ENCODE results near the gene PPP2R2D. TPM values are rescaled to one million over a fixed set of nuclear protein-coding genes. Genes with fewer than 3 reads are reported as not detected.

The PPP2R2D gene
- total RNA-seq, 6 experiments from 2014 or later, result 10.9 to 16.6 (median 14.3) TPM

DNA sequence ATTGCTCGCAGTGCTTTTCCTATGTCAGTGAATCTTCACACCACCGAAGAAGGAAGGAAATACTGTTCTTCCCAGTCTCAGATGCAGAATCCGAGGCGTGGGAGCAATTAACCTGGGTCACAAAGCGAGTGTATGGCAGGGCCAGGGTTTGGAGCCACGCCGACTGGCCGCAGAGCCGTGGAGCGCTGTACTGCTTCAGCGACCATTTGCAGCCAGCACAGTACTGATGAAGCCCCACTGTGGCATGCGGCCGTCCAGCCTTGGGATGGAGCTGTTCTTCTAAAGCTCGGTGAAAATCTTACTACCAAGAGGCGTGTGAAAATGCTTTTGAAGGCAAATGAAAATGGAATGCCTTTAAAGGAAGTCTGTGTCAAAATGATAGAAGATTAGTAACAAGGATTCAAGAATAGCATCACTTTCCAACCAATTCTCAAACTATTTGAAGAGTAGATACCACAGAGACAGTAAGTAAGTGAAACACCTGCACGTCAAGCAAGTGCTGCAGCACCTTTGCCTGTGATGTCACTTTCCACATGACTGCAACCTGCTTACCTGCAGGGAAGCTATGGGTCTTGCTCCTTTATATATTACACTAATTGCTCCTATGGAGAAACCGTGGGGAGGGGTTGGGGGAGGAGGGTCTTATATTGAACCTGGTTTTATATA, 4.9 kb downstream of the PPP2R2D start:
- 82% methylated on average over 17 of the region's 17 CpGs for WGBS (ENCODE audit: insufficient coverage, low coverage, low lambda C conversion rate, missing lambda C conversion rate)
- DNase-seq (no peak), ATAC-seq (no peak)
- Histone ChIP-seq H3K4me1 (peaks cover 0 to 55% (median 21%) of the 10 kb centered on the region in 4 donors), H3K27me3 (no peaks in the 10 kb centered on the region), H3K4me3 (no peak overlapping the region), H3K9me3 (no peaks in the 10 kb centered on the region), H3K27ac (no peak overlapping the region), H3K36me3 (peaks cover 0 to 3% (median 0%) of the 10 kb centered on the region in 4 donors)
- intact Hi-C loops (cut with DNase I), result no loop called here
- TF ChIP-seq, protein P1, sequence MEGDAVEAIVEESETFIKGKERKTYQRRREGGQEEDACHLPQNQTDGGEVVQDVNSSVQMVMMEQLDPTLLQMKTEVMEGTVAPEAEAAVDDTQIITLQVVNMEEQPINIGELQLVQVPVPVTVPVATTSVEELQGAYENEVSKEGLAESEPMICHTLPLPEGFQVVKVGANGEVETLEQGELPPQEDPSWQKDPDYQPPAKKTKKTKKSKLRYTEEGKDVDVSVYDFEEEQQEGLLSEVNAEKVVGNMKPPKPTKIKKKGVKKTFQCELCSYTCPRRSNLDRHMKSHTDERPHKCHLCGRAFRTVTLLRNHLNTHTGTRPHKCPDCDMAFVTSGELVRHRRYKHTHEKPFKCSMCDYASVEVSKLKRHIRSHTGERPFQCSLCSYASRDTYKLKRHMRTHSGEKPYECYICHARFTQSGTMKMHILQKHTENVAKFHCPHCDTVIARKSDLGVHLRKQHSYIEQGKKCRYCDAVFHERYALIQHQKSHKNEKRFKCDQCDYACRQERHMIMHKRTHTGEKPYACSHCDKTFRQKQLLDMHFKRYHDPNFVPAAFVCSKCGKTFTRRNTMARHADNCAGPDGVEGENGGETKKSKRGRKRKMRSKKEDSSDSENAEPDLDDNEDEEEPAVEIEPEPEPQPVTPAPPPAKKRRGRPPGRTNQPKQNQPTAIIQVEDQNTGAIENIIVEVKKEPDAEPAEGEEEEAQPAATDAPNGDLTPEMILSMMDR (IDR thresholded peaks at IDR 0.05), result no peak
- no peak for TF ChIP-seq POLR2A (IDR thresholded peaks at IDR 0.05)

DNA sequence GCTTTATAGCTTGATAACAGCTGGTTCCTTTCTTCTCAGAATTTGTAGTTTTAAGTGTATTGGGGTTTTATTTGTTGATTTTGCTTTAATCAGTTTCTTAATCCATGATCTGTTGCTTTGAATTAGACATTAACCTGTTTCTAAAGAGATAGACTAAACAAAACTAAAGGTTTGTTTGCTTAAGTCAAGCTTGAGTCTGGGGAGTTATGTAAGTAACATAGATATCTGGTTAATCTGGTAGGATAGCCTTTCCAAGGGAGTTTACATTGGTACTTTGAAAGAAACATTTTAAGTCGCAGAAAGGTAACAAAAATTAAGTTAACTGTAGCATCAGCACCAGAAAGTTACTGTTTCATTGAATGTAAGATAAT, 5.4 kb downstream of the PPP2R2D start:
- H3K27me3 ChIP-seq, result no peaks in the 10 kb centered on the region
- H3K36me3 ChIP-seq, result peaks cover 0 to 3% (median 0%) of the 10 kb centered on the region in 4 donors
- H3K4me3 ChIP-seq, result no peak overlapping the region
- whole genome bisulfite sequencing (ENCODE audit: insufficient coverage, low coverage, low lambda C conversion rate, missing lambda C conversion rate), result 25% methylated on average over 1 of the region's 1 CpG
- TF ChIP-seq POLR2A (IDR thresholded peaks at IDR 0.05), result no peak
- TF ChIP-seq, protein P1 (IDR thresholded peaks at IDR 0.05), result no peak
- no peak overlapping the region for H3K27ac ChIP-seq
- no peaks in the 10 kb centered on the region for H3K9me3 ChIP-seq
- intact Hi-C loops (cut with DNase I), result no loop called here
- no peak for DNase-seq
- H3K4me1 ChIP-seq, result peaks cover 0 to 55% (median 21%) of the 10 kb centered on the region in 4 donors
- peak; percentile 37 to 68 (median 54) for ATAC-seq

DNA sequence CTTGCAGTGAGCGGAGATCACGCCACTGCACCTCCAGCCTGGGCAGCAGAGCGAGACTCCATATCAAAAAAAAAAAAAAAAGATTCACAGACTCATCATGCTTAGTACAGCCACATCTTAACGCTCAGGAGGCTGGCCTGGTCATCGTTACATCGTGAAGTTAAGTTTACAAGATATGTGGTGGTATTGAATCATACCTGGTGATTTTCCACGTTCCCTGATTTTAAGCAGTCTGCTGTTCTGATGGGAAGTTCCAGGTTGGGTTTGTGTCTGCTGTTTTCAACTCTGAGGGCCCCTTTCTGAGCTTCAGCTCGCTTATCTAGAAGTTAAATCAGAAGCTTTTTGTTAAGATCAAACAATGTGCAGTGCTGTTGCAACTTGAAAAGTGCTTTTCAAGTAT, 6.9 kb downstream of the PPP2R2D start:
- DNase-seq, result no peak
- peaks cover 0 to 46% (median 18%) of the 10 kb centered on the region in 4 donors for H3K4me1 ChIP-seq
- 88% methylated on average over 7 of the region's 8 CpGs for WGBS (ENCODE audit: insufficient coverage, low coverage, low lambda C conversion rate, missing lambda C conversion rate)

DNA sequence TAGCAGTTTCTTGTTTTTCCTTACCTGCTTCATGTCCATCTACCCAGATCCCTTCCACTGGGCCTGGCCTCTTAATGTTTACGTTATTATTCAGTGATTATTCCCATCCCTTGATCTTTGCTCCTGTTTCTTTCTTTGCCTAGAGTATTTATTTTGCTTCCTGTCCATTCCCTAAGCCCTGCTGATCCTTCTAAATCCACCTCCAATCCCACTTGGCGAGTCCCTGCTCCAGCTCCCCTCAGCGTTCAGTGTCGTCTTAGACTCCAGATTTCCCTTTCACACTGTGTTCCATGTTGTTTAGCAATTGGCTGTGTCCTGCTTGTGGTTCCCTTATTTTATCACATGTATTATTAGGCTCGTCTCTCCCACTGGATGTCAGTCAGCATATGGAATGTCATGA, 7.3 kb downstream of the PPP2R2D start:
- H3K36me3 ChIP-seq, result peaks cover 0 to 3% (median 1%) of the 10 kb centered on the region in 4 donors
- peaks cover 0 to 42% (median 17%) of the 10 kb centered on the region in 4 donors for H3K4me1 ChIP-seq
- no peaks in the 10 kb centered on the region for H3K27me3 ChIP-seq
- WGBS (ENCODE audit: insufficient coverage, low coverage, low lambda C conversion rate, missing lambda C conversion rate), result 70% methylated on average over 5 of the region's 5 CpGs
- H3K9me3 ChIP-seq, result no peaks in the 10 kb centered on the region
- no peak for DNase-seq
- no peak for ATAC-seq
- no peak overlapping the region for H3K4me3 ChIP-seq
- TF ChIP-seq POLR2A (IDR thresholded peaks at IDR 0.05), result no peak
- TF ChIP-seq, protein P1 (IDR thresholded peaks at IDR 0.05), result no peak
- intact Hi-C loops (cut with DNase I), result no loop called here
- no peak overlapping the region for H3K27ac ChIP-seq

More for the DNA sequence above, 6.9 kb downstream of the PPP2R2D start:
- TF ChIP-seq, protein P1 (IDR thresholded peaks at IDR 0.05), result no peak
- TF ChIP-seq POLR2A (IDR thresholded peaks at IDR 0.05), result no peak
- Histone ChIP-seq H3K4me3 (no peak overlapping the region), H3K27me3 (no peaks in the 10 kb centered on the region), H3K9me3 (no peaks in the 10 kb centered on the region), H3K27ac (no peak overlapping the region), H3K36me3 (peaks cover 0 to 3% (median under 1%) of the 10 kb centered on the region in 4 donors)
- no peak for ATAC-seq
- intact Hi-C loops (cut with DNase I), result no loop called here

All from right lobe of liver (tissue), 6 donors.